Tongue (tissue), 2 donors: Measurements from ENCODE around the gene MSN. TPM values are rescaled to one million over a fixed set of nuclear protein-coding genes. Genes with fewer than 3 reads are reported as not detected.

Source experiments
- DNase-seq: peaks from one replicate; pipeline ENCODE4 v3.0.0-alpha.2; 2015
- total RNA-seq: library from RNA; depleted of rRNA; stranded (reverse); fragments of >200 nt; gene quantifications from one replicate; pipeline ENCODE4 v1.2.3, GENCODE V29; 2014

MSN gene
- total RNA-seq, 1 donor from 2014 or later: 101 TPM

DNA sequence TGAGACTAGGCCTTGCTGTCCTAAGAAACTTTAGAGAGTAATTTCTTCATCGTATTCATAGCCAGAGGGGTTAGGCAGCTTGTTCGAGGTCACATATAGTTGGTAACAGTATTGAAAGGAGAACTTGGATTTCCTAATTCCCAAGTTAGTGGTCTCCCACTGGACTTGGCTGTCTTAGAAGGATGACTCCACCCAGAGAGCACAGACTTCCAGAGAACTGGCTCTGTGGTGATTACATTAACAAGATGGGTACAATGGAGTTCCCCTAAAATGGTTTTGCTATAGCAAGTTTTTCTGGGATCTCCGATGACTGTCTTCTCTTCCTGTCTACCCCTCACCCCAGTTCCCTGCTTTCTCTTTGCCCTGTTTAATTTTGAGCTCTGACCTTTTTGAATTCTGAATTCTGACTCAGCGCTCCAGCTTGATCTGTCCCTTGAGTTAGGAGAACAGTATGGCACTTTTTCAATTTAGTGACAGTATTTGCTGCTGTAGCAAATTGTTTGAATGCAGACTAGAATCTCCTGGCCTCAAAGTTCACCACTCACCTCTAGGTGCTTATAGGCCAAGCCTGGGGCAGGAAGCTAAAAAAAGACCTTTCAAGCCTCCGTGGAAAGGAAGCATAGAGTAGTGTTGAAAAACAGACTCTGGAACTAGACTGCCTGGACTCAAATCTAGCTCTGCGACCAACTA, 6.9 kb downstream of the MSN start:
- DNase-seq: no peak

DNA sequence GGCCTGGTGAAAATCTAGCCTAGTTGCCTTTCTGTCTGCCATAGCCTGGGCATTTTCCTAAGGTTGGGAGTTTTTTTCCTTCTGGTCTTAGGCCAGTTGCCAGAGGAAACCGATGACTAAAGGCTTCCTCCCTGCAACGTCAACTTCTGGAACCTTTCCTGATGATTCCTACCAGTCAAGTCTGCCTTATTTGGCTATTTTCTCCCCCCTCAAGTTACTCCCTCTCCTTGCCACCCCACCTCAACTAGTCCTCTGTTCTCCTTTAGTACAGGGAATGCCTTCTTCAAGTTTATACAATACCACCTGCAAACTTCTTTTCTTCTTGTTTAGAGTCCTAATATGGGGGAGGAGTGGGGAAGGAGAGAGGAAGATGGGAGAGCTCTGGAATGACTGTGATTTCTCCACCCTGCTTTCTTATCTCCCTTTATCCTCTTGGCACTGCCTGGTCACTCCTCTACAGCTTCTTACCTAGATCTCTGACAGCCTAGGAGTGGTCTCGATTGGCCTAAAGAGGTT, 10.6 kb downstream of the MSN start:
- DNase-seq: no peak

- DNase-seq: peak; percentile 17
Observed at GRCh38 chrX:65679071-65679540, 11.7 kb downstream of the MSN start.

DNA sequence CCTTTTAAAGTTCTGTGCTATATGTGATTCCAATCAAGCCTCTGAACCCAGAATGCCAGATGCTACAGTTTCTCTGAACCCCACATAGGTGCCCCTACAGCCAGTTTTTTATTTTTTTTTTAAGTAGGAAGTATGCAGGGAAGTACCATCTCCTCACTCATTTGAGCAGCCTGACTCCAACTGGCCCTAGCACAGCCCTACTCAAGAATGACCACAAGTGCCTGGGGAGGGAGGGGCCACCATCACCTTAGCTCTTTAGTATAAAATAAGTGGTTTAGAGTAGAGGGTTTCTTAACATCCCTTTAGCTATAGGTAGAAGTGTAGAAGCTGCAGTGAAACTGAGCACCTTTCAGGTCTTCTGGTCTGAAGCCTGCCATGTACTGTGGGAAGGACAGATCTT, 14.4 kb downstream of the MSN start:
- DNase-seq: no peak

GRCh38 chrX:65685112-65685511, 17.7 kb downstream of the MSN start:
- DNase-seq: no peak

GRCh38 chrX:65686236-65686635, 18.8 kb downstream of the MSN start:
- no peak for DNase-seq

DNA sequence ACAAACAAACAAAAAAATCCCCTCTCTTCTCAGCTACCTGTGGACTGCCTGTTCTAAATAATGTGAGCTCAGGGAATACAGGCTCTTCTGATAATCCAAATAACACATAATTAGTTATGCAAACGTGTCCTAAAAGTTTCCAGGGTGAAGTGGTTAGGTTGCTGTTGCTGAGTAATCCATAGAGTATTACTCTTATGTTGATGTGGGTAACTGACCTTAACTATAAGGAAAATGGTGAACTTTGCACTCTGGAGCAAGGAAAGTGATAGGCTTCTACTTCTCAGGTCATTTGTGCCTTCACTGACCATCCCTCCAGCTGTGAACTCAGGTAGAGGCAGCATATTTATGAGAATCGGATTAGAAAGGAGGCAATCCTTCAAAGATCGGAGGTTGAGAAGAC, 19.9 kb downstream of the MSN start:
- DNase-seq: no peak

DNA sequence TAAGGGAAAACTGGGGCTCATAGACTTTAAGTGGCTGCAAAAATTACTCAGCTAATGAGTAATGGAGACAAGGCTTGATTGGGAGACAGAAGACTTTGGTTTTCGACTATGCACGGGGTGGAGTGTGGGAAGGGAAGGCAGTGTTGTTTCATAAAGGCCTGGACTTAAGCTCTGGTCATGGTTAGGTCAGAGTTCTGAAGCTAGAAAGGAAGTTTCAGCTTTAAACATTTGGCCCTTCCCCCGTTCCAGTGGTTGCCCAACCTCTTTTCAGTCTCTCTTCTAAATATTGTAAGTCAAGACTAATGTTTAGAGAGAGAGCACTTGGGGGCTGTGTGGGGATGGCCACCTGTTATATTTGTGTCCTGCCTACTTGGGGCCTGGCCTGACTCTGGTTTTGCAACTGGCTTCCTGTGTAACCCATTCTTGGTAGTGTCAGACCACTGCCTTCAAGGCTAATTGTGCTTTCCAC, 21.0 kb downstream of the MSN start:
- DNase-seq: no peak

- DNase-seq: no peak
Observed at GRCh38 chrX:65689377-65689776, 21.9 kb downstream of the MSN start.

- no peak for DNase-seq
Observed at GRCh38 chrX:65690057-65690855, 22.8 kb downstream of the MSN start.

DNA sequence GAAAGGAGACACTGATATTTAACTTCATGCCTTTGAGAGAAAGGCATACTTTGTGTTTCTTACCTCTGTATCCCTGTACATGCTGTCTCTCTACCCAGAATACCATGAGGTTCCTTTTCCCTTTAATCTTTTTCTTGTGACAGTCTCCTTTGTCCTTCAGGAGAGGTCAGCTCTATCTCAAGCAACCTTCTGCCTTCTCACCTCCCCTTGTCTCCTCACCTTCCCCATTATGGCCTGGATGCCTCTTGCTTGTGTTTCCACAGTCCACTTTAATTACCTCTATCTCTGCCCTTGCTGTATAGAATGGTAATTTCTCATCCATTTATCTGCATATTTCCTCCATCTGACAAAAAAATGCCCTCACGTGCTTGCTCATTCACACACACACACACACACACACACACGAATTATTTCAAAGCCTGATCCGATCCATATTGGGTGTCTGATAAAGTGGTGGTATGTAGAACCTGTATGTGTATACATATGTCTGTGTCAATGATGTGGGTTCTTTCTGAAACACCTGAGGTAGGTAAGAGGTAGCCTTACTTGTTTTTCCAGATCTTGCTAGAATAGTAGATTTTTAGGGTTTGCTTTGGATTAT, 28.5 kb downstream of the MSN start:
- DNase-seq: no peak

DNA sequence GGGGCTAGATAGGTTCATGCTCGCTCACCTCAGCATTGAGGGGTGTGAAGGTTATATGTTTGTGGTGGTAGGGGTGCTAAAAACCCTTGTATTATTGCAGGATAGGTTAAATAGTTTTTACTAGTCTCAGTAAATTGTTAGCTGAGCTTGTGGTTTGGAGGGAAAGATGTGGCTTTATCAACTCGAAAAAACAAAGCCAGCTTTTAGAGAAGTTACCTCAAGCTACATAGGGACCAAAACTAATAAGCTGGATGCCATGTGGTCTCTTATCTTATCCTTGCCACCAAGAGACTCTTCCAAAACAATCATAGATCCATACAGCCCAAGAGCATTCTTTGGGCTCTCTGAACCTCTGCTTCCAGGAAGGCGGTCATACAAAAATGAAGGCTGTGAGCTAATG, 29.2 kb downstream of the MSN start:
- DNase-seq: no peak

- DNase-seq: no peak
Observed at GRCh38 chrX:65697211-65697641, 29.8 kb downstream of the MSN start.

DNA sequence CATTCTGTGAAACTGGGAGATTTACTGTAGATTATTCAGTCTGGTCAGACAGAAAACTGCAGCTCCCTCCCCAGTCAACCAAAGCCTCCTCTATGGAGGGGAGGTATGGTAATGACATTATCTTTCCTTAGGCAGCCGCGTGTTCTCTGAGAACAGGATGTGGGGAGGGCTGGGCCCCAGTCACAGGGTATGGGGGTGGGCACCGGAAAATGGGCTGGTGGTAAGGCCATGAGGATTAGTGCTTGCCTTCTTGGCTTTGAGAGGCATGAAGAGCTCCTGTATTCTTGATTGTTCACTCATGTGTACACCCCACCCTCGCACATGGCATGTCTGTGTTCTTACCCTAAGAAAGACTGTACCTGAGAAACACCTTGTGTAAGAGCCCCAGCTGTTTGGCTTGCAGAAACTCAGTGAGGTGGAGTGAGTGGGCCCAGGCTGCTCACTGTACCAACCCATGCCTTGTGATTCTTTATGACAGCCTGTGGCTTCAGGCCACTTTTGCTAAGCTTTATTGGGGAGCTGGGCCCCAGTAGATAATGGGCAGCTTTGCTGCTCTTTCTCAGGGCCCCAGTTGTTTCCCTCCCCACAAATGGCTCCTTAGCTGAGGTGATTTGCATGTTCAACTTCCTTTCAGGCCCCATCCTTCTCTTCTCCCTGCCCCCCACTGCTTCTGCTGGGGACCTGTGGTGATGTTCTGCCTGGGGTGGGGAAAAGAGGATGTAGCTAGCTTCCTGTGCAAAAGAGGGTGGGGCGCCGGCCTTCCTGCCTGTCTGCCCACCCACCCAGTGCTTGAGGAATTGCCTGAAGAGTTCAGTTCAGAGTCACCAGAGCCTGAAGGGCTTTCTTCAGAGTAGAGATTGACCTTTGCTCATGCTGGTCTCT, 30.7 kb downstream of the MSN start:
- no peak for DNase-seq

DNA sequence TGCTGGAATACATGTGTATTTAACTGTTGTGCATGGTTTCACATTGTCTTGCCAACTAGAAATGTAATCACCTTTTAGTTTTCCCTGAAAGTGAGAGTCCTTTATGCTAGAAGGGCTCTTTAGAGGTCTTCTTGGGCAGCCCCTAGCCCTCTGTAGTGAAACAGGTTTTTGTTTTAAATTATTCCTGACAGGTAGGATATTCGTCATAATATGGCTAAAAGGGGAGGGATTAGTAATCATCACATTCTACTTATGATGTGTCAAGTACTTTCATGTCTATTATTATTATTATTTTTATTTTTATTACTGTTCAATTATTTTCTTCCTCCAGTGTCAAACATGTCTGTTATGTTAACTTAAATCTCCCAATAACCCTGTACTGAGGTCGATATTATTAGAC, 35.5 kb downstream of the MSN start:
- no peak for DNase-seq

GRCh38 chrX:65705439-65705838, 38.0 kb downstream of the MSN start:
- no peak for DNase-seq

DNA sequence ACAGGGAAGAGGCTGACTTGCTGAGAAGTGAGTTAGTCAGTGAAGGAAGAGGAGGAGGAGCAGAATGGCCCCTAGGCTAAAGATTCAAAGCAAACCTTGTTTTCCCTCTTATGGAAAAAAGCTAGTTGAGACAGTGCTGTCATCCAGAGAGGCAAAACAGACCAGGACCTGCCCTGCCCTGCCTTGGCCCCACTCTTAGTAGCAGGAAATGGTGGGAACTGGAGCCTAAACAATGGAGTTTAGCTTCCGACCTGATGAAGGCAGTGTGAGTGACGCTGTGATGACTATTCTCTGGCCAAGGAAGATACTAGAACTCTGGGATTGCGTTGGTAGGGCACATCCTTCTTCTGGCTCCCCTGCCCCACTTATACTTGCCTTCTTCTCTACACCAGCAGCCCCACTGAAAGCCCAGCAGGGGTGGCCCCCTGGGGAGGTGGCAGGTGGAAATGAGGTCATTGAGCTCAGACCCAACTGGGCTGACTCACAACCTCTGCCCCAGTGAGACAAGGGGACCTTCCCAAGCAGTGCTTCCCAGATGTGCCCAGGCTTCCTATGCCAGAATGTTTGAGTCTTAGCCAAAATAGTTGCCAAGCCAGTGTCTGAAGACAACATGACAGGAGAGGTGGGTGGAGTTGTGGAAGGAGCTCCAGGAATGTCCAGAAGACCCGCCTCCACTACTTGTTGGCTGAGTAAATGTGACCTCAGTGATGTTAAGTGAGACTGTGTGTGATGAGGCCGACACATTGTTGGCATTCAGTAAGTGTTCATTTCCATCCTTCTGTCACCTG, 38.8 kb downstream of the MSN start:
- peak; percentile 45 for DNase-seq

- DNase-seq: no peak
Observed at GRCh38 chrX:65707151-65707550, 39.7 kb downstream of the MSN start.

DNA sequence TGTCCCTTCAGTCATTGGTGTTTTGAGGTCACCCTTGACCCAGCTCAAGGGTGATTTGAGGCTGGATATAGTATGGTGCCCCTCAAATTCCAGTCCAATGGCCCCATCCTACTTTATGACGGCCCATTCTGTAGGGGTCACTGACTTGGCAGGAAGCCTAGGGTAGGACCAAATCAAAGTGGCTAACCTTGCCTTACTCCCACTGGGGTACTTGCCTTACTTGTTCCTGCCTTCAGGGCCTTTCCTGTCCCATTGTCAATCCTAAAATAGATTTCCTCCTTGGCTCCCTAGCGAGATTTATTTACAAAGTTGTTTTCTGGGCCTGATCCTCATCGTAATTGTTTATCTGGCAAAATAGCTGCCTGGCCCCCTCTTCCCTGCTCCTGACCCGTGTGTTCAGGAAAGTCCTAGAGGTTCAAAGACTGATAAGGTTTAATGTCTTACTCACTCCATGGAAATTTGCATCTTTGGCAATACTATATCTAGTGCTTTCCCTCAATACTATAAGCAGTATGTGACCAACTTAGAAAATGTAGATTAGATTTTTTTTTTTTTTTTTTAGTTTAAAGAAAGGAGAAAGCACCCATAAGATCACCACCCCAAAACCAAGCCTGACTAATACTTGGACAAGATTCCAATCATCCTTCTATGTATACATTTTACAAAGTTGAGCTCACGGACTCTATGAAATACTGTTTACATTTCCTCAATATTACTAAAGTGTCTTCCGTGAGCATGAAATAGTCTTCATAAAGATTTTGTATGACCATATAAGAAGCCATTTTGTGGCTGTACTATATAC, 44.8 kb downstream of the MSN start:
- DNase-seq: no peak

GRCh38 chrX:65718538-65718937, 51.1 kb downstream of the MSN start:
- DNase-seq: no peak
